Naive thymus-derived CD4-positive, alpha-beta T cell (primary cell): Measurements from ENCODE around the gene ATP8B4. TPM values are rescaled to one million over a fixed set of nuclear protein-coding genes. Genes with fewer than 3 reads are reported as not detected.

Experiments
- ATAC-seq: fragments of 150-1000 bp; cut with Tn5 transposase; 2 replicates; pipeline ENCODE4 v1.10.0; 2021; ENCODE audit warnings: mild to moderate bottlenecking, moderate library complexity
- CTCF ChIA-PET: fragments of 350-600 bp; sonication (Branson Sonifier 250); formaldehyde crosslinking; loops from one replicate; lab custom pipeline; 2021; ENCODE audit warnings: antibody characterized with exemption; lab: Charles Lee
- POLR2A ChIA-PET: fragments of 350-600 bp; sonication (Branson Sonifier 250); formaldehyde crosslinking; loops from one replicate; lab custom pipeline; 2021; ENCODE audit warnings: antibody characterized with exemption, inconsistent platforms; lab: Charles Lee
- DNase-seq, 9 donors: peaks; one replicate each; pipeline versions ENCODE4 v3.0.0 to v3.0.0-alpha.2; 2020 to 2022; ENCODE audit warnings: mixed read lengths in 1 of 9
- H3K27ac ChIP-seq: one replicate; pipeline ENCODE4 v1.7.0; 2013; ENCODE audit warnings: mild to moderate bottlenecking, low read depth, low read length, moderate library complexity
- H3K27me3 ChIP-seq, 2 donors: one replicate each; pipeline ENCODE4 v1.7.0; 2013; ENCODE audit warnings: low read length in 2 of 2, mild to moderate bottlenecking in 2 of 2, moderate library complexity in 2 of 2; ENCODE audit not compliant: control insufficient read depth in 2 of 2, insufficient read depth in 2 of 2
- H3K36me3 ChIP-seq, 3 experiments: 1 replicate in 2 of 3; 2 replicates in 1 of 3; pipeline ENCODE4 v1.7.0; 2013; ENCODE audit warnings: low read length in 3 of 3, mild to moderate bottlenecking in 3 of 3, moderate library complexity in 1 of 3; ENCODE audit not compliant: insufficient read depth in 3 of 3, control insufficient read depth in 2 of 3
- H3K4me1 ChIP-seq, 2 donors: one replicate each; pipeline ENCODE4 v1.7.0; 2013; ENCODE audit warnings: low read length in 2 of 2, mild to moderate bottlenecking in 2 of 2, moderate library complexity in 1 of 2; ENCODE audit not compliant: control insufficient read depth in 2 of 2, insufficient read depth in 2 of 2
- H3K4me3 ChIP-seq: 2 replicates; pipeline ENCODE4 v1.7.0; 2013; ENCODE audit warnings: mild to moderate bottlenecking, low read length
- H3K9me3 ChIP-seq, 3 experiments: 1 replicate in 2 of 3; 2 replicates in 1 of 3; pipeline ENCODE4 v1.7.0; 2013; ENCODE audit warnings: low read length in 3 of 3; ENCODE audit not compliant: control insufficient read depth in 2 of 3
- H3K27ac Mint-ChIP-seq, 9 donors: one replicate each; pipeline ENCODE4 v1.8.0; 2020 to 2022; ENCODE audit warnings: mixed read lengths in 9 of 9, mild to moderate bottlenecking in 8 of 9, moderate library complexity in 5 of 9, inconsistent platforms in 2 of 9
- H3K27me3 Mint-ChIP-seq, 5 donors: one replicate each; pipeline ENCODE4 v1.8.0; 2021 to 2022; ENCODE audit warnings: mixed read lengths in 5 of 5, mild to moderate bottlenecking in 1 of 5
- H3K36me3 Mint-ChIP-seq, 5 donors: one replicate each; pipeline ENCODE4 v1.8.0; 2020 to 2022; ENCODE audit warnings: mixed read lengths in 5 of 5, mild to moderate bottlenecking in 3 of 5, inconsistent platforms in 1 of 5
- H3K4me1 Mint-ChIP-seq, 7 donors: one replicate each; pipeline ENCODE4 v1.8.0; 2020 to 2022; ENCODE audit warnings: mixed read lengths in 7 of 7, mild to moderate bottlenecking in 3 of 7, inconsistent platforms in 1 of 7
- H3K4me3 Mint-ChIP-seq, 10 donors: one replicate each; pipeline ENCODE4 v1.8.0; 2020 to 2022; ENCODE audit warnings: mild to moderate bottlenecking in 10 of 10, mixed read lengths in 10 of 10, moderate library complexity in 6 of 10, inconsistent platforms in 2 of 10
- H3K9me3 Mint-ChIP-seq, 11 donors: one replicate each; pipeline ENCODE4 v1.8.0; 2020 to 2022; ENCODE audit warnings: mixed read lengths in 11 of 11, mild to moderate bottlenecking in 4 of 11, inconsistent platforms in 1 of 11, moderate library complexity in 1 of 11
- intact Hi-C, 2 donors: fragments of 100-400 bp; cut with micrococcal nuclease; formaldehyde crosslinking; loops; one replicate each; pipeline ENCODE4 v1.15.1; 2023
- polyA plus RNA-seq, 2 donors: library from polyadenylated mRNA; unstranded; fragments of 300-500 nt; fragmentation: Illumina TruSeq; gene quantifications; one replicate each; pipeline ENCODE4 v1.2.3, GENCODE V29; 2021
- total RNA-seq, 6 experiments: library from RNA in 5 of 6; stranded (reverse) in 5 of 6; gene quantifications; 1 replicate in 5 of 6; 2 replicates in 1 of 6; pipeline ENCODE4 v1.2.3 and lab custom pipeline; 2021 to 2026

The ATP8B4 gene
- total and polyA plus RNA-seq, 7 experiments from 2014 or later, result 0.92 to 24.3 (median 5.0) TPM; not detected in 2

GRCh38 chr15:49901321-49901720, 217.7 kb downstream of the ATP8B4 start:
- DNase-seq (no peak), ATAC-seq (no peak)
- peaks cover 0 to 16% (median 0%) of the 10 kb centered on the region in 5 donors for H3K36me3 Mint-ChIP-seq
- H3K4me3 Mint-ChIP-seq, result no peak overlapping the region
- no peaks in the 10 kb centered on the region for H3K4me1 ChIP-seq
- peaks cover 0 to 17% (median 7%) of the 10 kb centered on the region in 5 donors for H3K27me3 Mint-ChIP-seq
- H3K27ac ChIP-seq, result no peak overlapping the region
- no peaks in the 10 kb centered on the region for H3K36me3 ChIP-seq
- H3K27me3 ChIP-seq, result no peaks in the 10 kb centered on the region
- intact Hi-C loops, result no loop called here
- no peaks in the 10 kb centered on the region for H3K4me1 Mint-ChIP-seq
- ChIA-PET POLR2A (no interaction called here), CTCF (no interaction called here)
- no peak overlapping the region for H3K27ac Mint-ChIP-seq
- peaks cover 0 to 3% (median 0%) of the 10 kb centered on the region in 11 donors for H3K9me3 Mint-ChIP-seq
- no peaks in the 10 kb centered on the region for H3K9me3 ChIP-seq
- no peak overlapping the region for H3K4me3 ChIP-seq

GRCh38 chr15:49900903-49901235, 218.2 kb downstream of the ATP8B4 start:
- intact Hi-C loops, result no loop called here
- H3K27ac ChIP-seq, result no peak overlapping the region
- H3K4me1 ChIP-seq, result no peaks in the 10 kb centered on the region
- no peak for DNase-seq
- no peak for ATAC-seq
- ChIA-PET POLR2A (no interaction called here), CTCF (interaction anchor here (0.6 kb wide), 1 partner anchor 1172 kb away, joined by 6 read pairs; no protein-coding TSS in a partner anchor)
- no peaks in the 10 kb centered on the region for H3K27me3 ChIP-seq
- Mint-ChIP-seq H3K27me3 (peaks cover 0 to 12% (median 4%) of the 10 kb centered on the region in 5 donors), H3K36me3 (peaks cover 0 to 18% (median 0%) of the 10 kb centered on the region in 5 donors), H3K9me3 (peaks cover 0 to 3% (median 0%) of the 10 kb centered on the region in 11 donors), H3K27ac (no peak overlapping the region), H3K4me3 (no peak overlapping the region), H3K4me1 (no peaks in the 10 kb centered on the region)
- no peaks in the 10 kb centered on the region for H3K9me3 ChIP-seq
- no peaks in the 10 kb centered on the region for H3K36me3 ChIP-seq
- H3K4me3 ChIP-seq, result no peak overlapping the region

- intact Hi-C loops, result no loop called here
- CTCF ChIA-PET, result interaction anchor here (0.6 kb wide), 1 partner anchor 1171 kb away, joined by 6 read pairs; no protein-coding TSS in a partner anchor
- no peaks in the 10 kb centered on the region for H3K4me1 Mint-ChIP-seq
Observed at GRCh38 chr15:49900006-49900902, 218.8 kb downstream of the ATP8B4 start.

GRCh38 chr15:49898575-49899283, 220.3 kb downstream of the ATP8B4 start:
- no peaks in the 10 kb centered on the region for H3K27me3 ChIP-seq
- no peaks in the 10 kb centered on the region for H3K4me1 Mint-ChIP-seq
- intact Hi-C loops, result no loop called here
- no peak overlapping the region for H3K4me3 Mint-ChIP-seq
- H3K27ac ChIP-seq, result no peak overlapping the region
- H3K36me3 Mint-ChIP-seq, result peaks cover 0 to 13% (median 0%) of the 10 kb centered on the region in 5 donors
- H3K9me3 Mint-ChIP-seq, result peaks cover 0 to under 1% (median 0%) of the 10 kb centered on the region in 11 donors
- H3K9me3 ChIP-seq, result no peaks in the 10 kb centered on the region
- no peak overlapping the region for H3K4me3 ChIP-seq
- H3K27me3 Mint-ChIP-seq, result peaks cover 0 to 13% (median under 1%) of the 10 kb centered on the region in 5 donors
- ATAC-seq, result no peak
- no peaks in the 10 kb centered on the region for H3K36me3 ChIP-seq
- H3K27ac Mint-ChIP-seq, result no peak overlapping the region
- no peaks in the 10 kb centered on the region for H3K4me1 ChIP-seq
- CTCF ChIA-PET, result no interaction called here
- POLR2A ChIA-PET, result no interaction called here
- DNase-seq, result no peak

More at GRCh38 chr15:49900006-49900902, 218.8 kb downstream of the ATP8B4 start:
- Mint-ChIP-seq H3K36me3 (peaks cover 0 to 18% (median 0%) of the 10 kb centered on the region in 5 donors), H3K27ac (no peak overlapping the region), H3K9me3 (peaks cover 0 to 3% (median 0%) of the 10 kb centered on the region in 11 donors), H3K27me3 (peaks cover 0 to 11% (median 4%) of the 10 kb centered on the region in 5 donors), H3K4me3 (no peak overlapping the region)
- ATAC-seq, result no peak
- H3K27ac ChIP-seq, result no peak overlapping the region
- H3K4me3 ChIP-seq, result no peak overlapping the region
- H3K4me1 ChIP-seq, result no peaks in the 10 kb centered on the region
- H3K36me3 ChIP-seq, result no peaks in the 10 kb centered on the region
- POLR2A ChIA-PET, result no interaction called here
- no peaks in the 10 kb centered on the region for H3K27me3 ChIP-seq
- DNase-seq, result no peak
- no peaks in the 10 kb centered on the region for H3K9me3 ChIP-seq

GRCh38 chr15:49898097-49898496, 220.9 kb downstream of the ATP8B4 start:
- Histone ChIP-seq H3K9me3 (no peaks in the 10 kb centered on the region), H3K4me3 (no peak overlapping the region), H3K36me3 (no peaks in the 10 kb centered on the region), H3K4me1 (no peaks in the 10 kb centered on the region), H3K27me3 (no peaks in the 10 kb centered on the region), H3K27ac (no peak overlapping the region)
- H3K27me3 Mint-ChIP-seq, result peaks cover 0 to 6% (median 0%) of the 10 kb centered on the region in 5 donors
- no peaks in the 10 kb centered on the region for H3K4me1 Mint-ChIP-seq
- intact Hi-C loops, result no loop called here
- H3K9me3 Mint-ChIP-seq, result no peaks in the 10 kb centered on the region
- ChIA-PET CTCF (no interaction called here), POLR2A (no interaction called here)
- no peak for ATAC-seq
- DNase-seq, result no peak
- H3K27ac Mint-ChIP-seq, result no peak overlapping the region
- H3K4me3 Mint-ChIP-seq, result no peak overlapping the region
- peaks cover 0 to 13% (median 0%) of the 10 kb centered on the region in 5 donors for H3K36me3 Mint-ChIP-seq

GRCh38 chr15:49895347-49896223, 223.4 kb downstream of the ATP8B4 start:
- H3K4me1 ChIP-seq, result no peaks in the 10 kb centered on the region
- no peak overlapping the region for H3K27ac ChIP-seq
- Mint-ChIP-seq H3K27ac (no peak overlapping the region), H3K9me3 (no peaks in the 10 kb centered on the region), H3K4me3 (no peak overlapping the region), H3K36me3 (peaks cover 0 to 15% (median 0%) of the 10 kb centered on the region in 5 donors), H3K4me1 (no peaks in the 10 kb centered on the region), H3K27me3 (peaks cover 0 to 10% (median 0%) of the 10 kb centered on the region in 5 donors)
- ATAC-seq (no peak), DNase-seq (no peak)
- CTCF ChIA-PET, result no interaction called here
- no peak overlapping the region for H3K4me3 ChIP-seq
- intact Hi-C loops, result no loop called here
- POLR2A ChIA-PET, result no interaction called here
- no peaks in the 10 kb centered on the region for H3K36me3 ChIP-seq
- no peaks in the 10 kb centered on the region for H3K27me3 ChIP-seq
- no peaks in the 10 kb centered on the region for H3K9me3 ChIP-seq
